ENCODE results near the gene SDCCAG8. TPM values are rescaled to one million over a fixed set of nuclear protein-coding genes. Genes with fewer than 3 reads are reported as not detected.

SDCCAG8 gene
- total RNA-seq, 1 experiment from 2014 or later = 194 TPM

GRCh38 chr1:243269461-243269801, 13.6 kb downstream of the SDCCAG8 start:
- TF ChIP-seq EZH2phosphoT487 (IDR thresholded peaks at IDR 0.05; ENCODE audit: borderline replicate concordance, low read length) = no peak
- TF ChIP-seq, protein P1, sequence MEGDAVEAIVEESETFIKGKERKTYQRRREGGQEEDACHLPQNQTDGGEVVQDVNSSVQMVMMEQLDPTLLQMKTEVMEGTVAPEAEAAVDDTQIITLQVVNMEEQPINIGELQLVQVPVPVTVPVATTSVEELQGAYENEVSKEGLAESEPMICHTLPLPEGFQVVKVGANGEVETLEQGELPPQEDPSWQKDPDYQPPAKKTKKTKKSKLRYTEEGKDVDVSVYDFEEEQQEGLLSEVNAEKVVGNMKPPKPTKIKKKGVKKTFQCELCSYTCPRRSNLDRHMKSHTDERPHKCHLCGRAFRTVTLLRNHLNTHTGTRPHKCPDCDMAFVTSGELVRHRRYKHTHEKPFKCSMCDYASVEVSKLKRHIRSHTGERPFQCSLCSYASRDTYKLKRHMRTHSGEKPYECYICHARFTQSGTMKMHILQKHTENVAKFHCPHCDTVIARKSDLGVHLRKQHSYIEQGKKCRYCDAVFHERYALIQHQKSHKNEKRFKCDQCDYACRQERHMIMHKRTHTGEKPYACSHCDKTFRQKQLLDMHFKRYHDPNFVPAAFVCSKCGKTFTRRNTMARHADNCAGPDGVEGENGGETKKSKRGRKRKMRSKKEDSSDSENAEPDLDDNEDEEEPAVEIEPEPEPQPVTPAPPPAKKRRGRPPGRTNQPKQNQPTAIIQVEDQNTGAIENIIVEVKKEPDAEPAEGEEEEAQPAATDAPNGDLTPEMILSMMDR (conservative IDR thresholded peaks at IDR 0.05; ENCODE audit: low read depth, low read length) = no peak
- BruUV-seq (replicated peaks) = no TSS peak
- Histone ChIP-seq H3K9me3 (ENCODE audit: low read length) (no peaks in the 10 kb centered on the region), H3K9me2 (replicated peaks; ENCODE audit: low read length) (no peaks in the 10 kb centered on the region), H3K27me3 (ENCODE audit: low read length) (no peaks in the 10 kb centered on the region), H3K4me3 (ENCODE audit: low read length) (0 out of 2 replicates have a peak overlapping the region, but pooled peaks have one; percentile 50), H4K20me1 (ENCODE audit: low read length) (no peaks in the 10 kb centered on the region), H2AFZ (ENCODE audit: low read length) (peak overlapping the region; percentile 6; the same call in 1 of the 2 replicates), H3F3A (ENCODE audit: low read length, unreplicated experiment) (peaks cover 18% of the 10 kb centered on the region), H3K36me3 (ENCODE audit: low read depth, low read length) (peaks cover 17% of the 10 kb centered on the region), H3K4me1 (ENCODE audit: insufficient read depth, low read length) (peaks cover 38% of the 10 kb centered on the region), H3K4me2 (ENCODE audit: low read length) (peak overlapping the region; percentile 73), H3K79me2 (ENCODE audit: low read length) (peaks cover 31% of the 10 kb centered on the region), H3K27ac (ENCODE audit: low read length) (peak overlapping the region; percentile 87), H3K9ac (ENCODE audit: low read length) (peak overlapping the region; percentile 42)
- ChIA-PET CTCF (no interaction called here), POLR2A (ENCODE audit: unreplicated experiment) (no interaction called here)
- intact Hi-C loops (cut with micrococcal nuclease) = no loop called here
- no peak for ATAC-seq
- DNase-seq = no peak

- Histone ChIP-seq H3K27me3 (ENCODE audit: low read length) (no peaks in the 10 kb centered on the region), H3K79me2 (ENCODE audit: low read length) (peaks cover 23% of the 10 kb centered on the region), H3K4me2 (ENCODE audit: low read length) (no peak overlapping the region; the same call in 1 of the 2 replicates), H2AFZ (ENCODE audit: low read length) (no peak overlapping the region), H3K9me3 (ENCODE audit: low read length) (no peaks in the 10 kb centered on the region), H3K36me3 (ENCODE audit: low read depth, low read length) (peaks cover 24% of the 10 kb centered on the region), H3K9me2 (replicated peaks; ENCODE audit: low read length) (no peaks in the 10 kb centered on the region), H3K4me3 (ENCODE audit: low read length) (no peak overlapping the region), H3F3A (ENCODE audit: low read length, unreplicated experiment) (peaks cover 18% of the 10 kb centered on the region), H3K4me1 (ENCODE audit: insufficient read depth, low read length) (peaks cover 30% of the 10 kb centered on the region), H3K27ac (ENCODE audit: low read length) (no peak overlapping the region), H3K9ac (ENCODE audit: low read length) (no peak overlapping the region), H4K20me1 (ENCODE audit: low read length) (no peaks in the 10 kb centered on the region)
- CTCF ChIA-PET = no interaction called here
- TF ChIP-seq EZH2 (IDR thresholded peaks at IDR 0.05; ENCODE audit: low read length, unreplicated experiment) = no peak
- TF ChIP-seq EZH2phosphoT487 (IDR thresholded peaks at IDR 0.05; ENCODE audit: borderline replicate concordance, low read length) = no peak
- DNase-seq = no peak
- POLR2A ChIA-PET (ENCODE audit: unreplicated experiment) = no interaction called here
- BruUV-seq (replicated peaks) = no TSS peak
- no peak for ATAC-seq
- intact Hi-C loops (cut with micrococcal nuclease) = no loop called here
Observed at GRCh38 chr1:243270097-243270864, 14.4 kb downstream of the SDCCAG8 start.

DNA sequence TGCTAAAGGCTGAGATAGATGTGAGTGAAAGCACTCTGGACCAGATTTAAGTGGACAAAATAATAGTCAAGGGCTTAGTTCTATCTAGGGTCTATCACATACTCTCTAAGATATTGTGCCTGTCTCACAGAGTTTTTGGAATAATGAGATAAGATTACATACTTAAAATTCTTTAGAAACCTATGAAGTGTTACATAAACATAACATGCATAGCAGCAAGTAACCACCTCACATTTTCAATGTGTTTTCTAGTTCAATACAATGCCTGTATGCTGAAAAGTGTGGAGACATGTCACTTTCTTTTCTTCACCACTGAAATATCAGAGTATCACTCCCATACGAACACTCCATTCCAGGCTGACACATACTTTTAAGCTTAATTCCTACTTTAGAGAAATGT, 16.2 kb downstream of the SDCCAG8 start:
- Histone ChIP-seq H3K27ac (ENCODE audit: low read length) (no peak overlapping the region), H3K4me3 (ENCODE audit: low read length) (no peak overlapping the region), H3F3A (ENCODE audit: low read length, unreplicated experiment) (peaks cover 18% of the 10 kb centered on the region), H3K36me3 (ENCODE audit: low read depth, low read length) (peaks cover 39% of the 10 kb centered on the region), H3K4me2 (ENCODE audit: low read length) (no peak overlapping the region), H3K9me3 (ENCODE audit: low read length) (no peaks in the 10 kb centered on the region), H4K20me1 (ENCODE audit: low read length) (no peaks in the 10 kb centered on the region), H3K27me3 (ENCODE audit: low read length) (no peaks in the 10 kb centered on the region), H3K79me2 (ENCODE audit: low read length) (peaks cover 16% of the 10 kb centered on the region), H3K9me2 (replicated peaks; ENCODE audit: low read length) (no peaks in the 10 kb centered on the region), H3K4me1 (ENCODE audit: insufficient read depth, low read length) (peaks cover 29% of the 10 kb centered on the region), H2AFZ (ENCODE audit: low read length) (no peak overlapping the region), H3K9ac (ENCODE audit: low read length) (no peak overlapping the region)
- ChIA-PET POLR2A (ENCODE audit: unreplicated experiment) (no interaction called here), CTCF (no interaction called here)
- DNase-seq = no peak
- TF ChIP-seq EZH2 (IDR thresholded peaks at IDR 0.05; ENCODE audit: low read length, unreplicated experiment) (no peak), EZH2phosphoT487 (IDR thresholded peaks at IDR 0.05; ENCODE audit: borderline replicate concordance, low read length) (no peak)
- TF ChIP-seq, protein P1 (conservative IDR thresholded peaks at IDR 0.05; ENCODE audit: low read depth, low read length) = no peak
- no peak for ATAC-seq
- intact Hi-C loops (cut with micrococcal nuclease) = no loop called here
- BruUV-seq (replicated peaks) = no TSS peak
